ENCODE measurements around the gene INPP5K.

GRCh38 chr17:1548032-1548431, 31.6 kb upstream of the INPP5K start:
- no peak for TF ChIP-seq EZH2 (IDR thresholded peaks at IDR 0.05; ENCODE audit: insufficient read depth, poor library complexity, severe bottlenecking)
- no peak for TF ChIP-seq EZH2phosphoT487 (IDR thresholded peaks at IDR 0.05; ENCODE audit: insufficient read depth, low read depth)

All from GM23248 (cell line).